ENCODE data around the gene GPATCH8. TPM values are rescaled to one million over a fixed set of nuclear protein-coding genes. Genes with fewer than 3 reads are reported as not detected.

GPATCH8 gene
- total RNA-seq, 1 experiment from 2014 or later, result 51.5 TPM

GRCh38 chr17:44501866-44502375, 1.3 kb downstream of the GPATCH8 start:
- Histone ChIP-seq H2AK5ac (ENCODE audit: insufficient read length, low read length) (no peak overlapping the region), H3K9me3 (ENCODE audit: control insufficient read depth, low read depth, low read length) (no peaks in the 10 kb centered on the region), H2AFZ (ENCODE audit: low read length) (no peak overlapping the region), H3T11ph (ENCODE audit: low read length) (no peak overlapping the region), H3K4ac (ENCODE audit: low read depth, low read length) (no peak overlapping the region), H3K56ac (ENCODE audit: insufficient read length, low read depth, low read length) (no peak overlapping the region), H2BK15ac (ENCODE audit: low read depth, low read length) (no peak overlapping the region), H3K23ac (ENCODE audit: insufficient read length, low read depth, low read length) (no peak overlapping the region), H3K4me2 (ENCODE audit: insufficient read depth, insufficient read length, low read length) (peak overlapping the region; percentile 68), H3K27me3 (ENCODE audit: insufficient read depth, low read length) (no peaks in the 10 kb centered on the region), H2BK5ac (ENCODE audit: insufficient read length, low read length) (no peak overlapping the region), H2BK120ac (ENCODE audit: low read depth, low read length, poor library complexity, severe bottlenecking) (no peak overlapping the region), H3K23me2 (ENCODE audit: insufficient read length, low read depth, low read length, poor library complexity, severe bottlenecking) (peaks cover 9% of the 10 kb centered on the region), H3K79me2 (ENCODE audit: insufficient read depth, low read length) (peaks cover 40% of the 10 kb centered on the region; the same call in 1 of the 2 replicates), H3K27ac (ENCODE audit: insufficient read length, low read depth, low read length) (no peak overlapping the region), H3K14ac (ENCODE audit: insufficient read depth, low read length) (no peak overlapping the region), H3K18ac (ENCODE audit: insufficient read length, low read depth, low read length) (no peak overlapping the region), H4K5ac (ENCODE audit: insufficient read length, low read depth, low read length) (no peak overlapping the region), H3K4me1 (ENCODE audit: insufficient read depth, low read length) (no peaks in the 10 kb centered on the region), H2BK20ac (ENCODE audit: low read depth, low read length, poor library complexity, severe bottlenecking) (no peak overlapping the region), H3K9ac (ENCODE audit: extremely low read depth, insufficient read length, low read length) (peak overlapping the region; percentile 97), H4K91ac (ENCODE audit: insufficient read length, low read depth, low read length) (no peak overlapping the region), H3K79me1 (ENCODE audit: insufficient read depth, low read depth, low read length, poor library complexity, severe bottlenecking) (no peaks in the 10 kb centered on the region), H4K8ac (replicated peaks; ENCODE audit: insufficient read length, low read depth, low read length) (no peak overlapping the region), H4K20me1 (ENCODE audit: control insufficient read depth, insufficient read depth, insufficient read length) (no peaks in the 10 kb centered on the region), H2BK12ac (ENCODE audit: insufficient read length, low read depth, low read length) (no peak overlapping the region)
- no peak for DNase-seq
- Mint-ChIP-seq H3K9me3 (peaks cover 0 to 2% of the 10 kb centered on the region in 2 experiments; a peak in 2 of 5 replicates), H3K27me3 (ENCODE audit: low read depth) (peaks cover 2% of the 10 kb centered on the region; the same call in 1 of the 2 replicates), H3K27ac (peak overlapping the region; percentile 13 to 100 (median 99); a peak in 5 of 7 replicates), H3K36me3 (ENCODE audit: insufficient read depth in 1 of 3, low read depth in 3 of 3) (no peaks in the 10 kb centered on the region; a peak in 3 of 7 replicates), H3K4me1 (peaks cover 18 to 20% of the 10 kb centered on the region in 2 experiments), H3K4me3 (peak overlapping the region; percentile 96 to 99)
- TF ChIP-seq CTCF (conservative IDR thresholded peaks at IDR 0.05), result no peak
- WGBS (ENCODE audit: extremely low coverage, insufficient read length, low lambda C conversion rate), result no CpG with 5 or more reads among the region's 6 CpGs
